Astrocyte of the cerebellum (primary cell): ENCODE measurements around the gene ZNF106.

Experiments
- DNase-seq: peaks from one replicate; pipeline ENCODE4 v3.0.0-alpha.2; 2011; ENCODE audit warnings: low read depth
- H3K4me3 ChIP-seq: 2 replicates; pipeline ENCODE4 v1.5.1; 2011; ENCODE audit warnings: mild to moderate bottlenecking, low read depth, low read length, moderate library complexity
- in situ Hi-C: cut with HindIII; loops from 2 replicates; pipeline ENCODE4 v1.10.0; 2017; ENCODE audit warnings: low sequenced_read_pairs
- TF ChIP-seq, protein P1 (sequence below): IDR thresholded peaks from 2 replicates; pipeline ENCODE4 v1.5.1; 2012; ENCODE audit warnings: low read length, low read depth, moderate library complexity, mild to moderate bottlenecking; ENCODE audit errors: missing control alignments

ZNF106 gene

GRCh38 chr15:42508263-42508690, 17.3 kb upstream of the ZNF106 start:
- no peak for DNase-seq
- TF ChIP-seq, protein P1, sequence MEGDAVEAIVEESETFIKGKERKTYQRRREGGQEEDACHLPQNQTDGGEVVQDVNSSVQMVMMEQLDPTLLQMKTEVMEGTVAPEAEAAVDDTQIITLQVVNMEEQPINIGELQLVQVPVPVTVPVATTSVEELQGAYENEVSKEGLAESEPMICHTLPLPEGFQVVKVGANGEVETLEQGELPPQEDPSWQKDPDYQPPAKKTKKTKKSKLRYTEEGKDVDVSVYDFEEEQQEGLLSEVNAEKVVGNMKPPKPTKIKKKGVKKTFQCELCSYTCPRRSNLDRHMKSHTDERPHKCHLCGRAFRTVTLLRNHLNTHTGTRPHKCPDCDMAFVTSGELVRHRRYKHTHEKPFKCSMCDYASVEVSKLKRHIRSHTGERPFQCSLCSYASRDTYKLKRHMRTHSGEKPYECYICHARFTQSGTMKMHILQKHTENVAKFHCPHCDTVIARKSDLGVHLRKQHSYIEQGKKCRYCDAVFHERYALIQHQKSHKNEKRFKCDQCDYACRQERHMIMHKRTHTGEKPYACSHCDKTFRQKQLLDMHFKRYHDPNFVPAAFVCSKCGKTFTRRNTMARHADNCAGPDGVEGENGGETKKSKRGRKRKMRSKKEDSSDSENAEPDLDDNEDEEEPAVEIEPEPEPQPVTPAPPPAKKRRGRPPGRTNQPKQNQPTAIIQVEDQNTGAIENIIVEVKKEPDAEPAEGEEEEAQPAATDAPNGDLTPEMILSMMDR, result no peak
- H3K4me3 ChIP-seq, result no peak overlapping the region
- in situ Hi-C loops, result no loop called here

- no peak for DNase-seq
- in situ Hi-C loops, result no loop called here
- TF ChIP-seq, protein P1, result no peak
- no peak overlapping the region for H3K4me3 ChIP-seq
Observed at GRCh38 chr15:42507514-42507913, 16.6 kb upstream of the ZNF106 start.

GRCh38 chr15:42504631-42505030, 13.7 kb upstream of the ZNF106 start:
- no peak overlapping the region for H3K4me3 ChIP-seq
- in situ Hi-C loops, result no loop called here
- TF ChIP-seq, protein P1, result no peak
- no peak for DNase-seq

GRCh38 chr15:42503825-42504224, 12.9 kb upstream of the ZNF106 start:
- in situ Hi-C loops, result no loop called here
- no peak overlapping the region for H3K4me3 ChIP-seq
- TF ChIP-seq, protein P1, result no peak
- DNase-seq, result no peak

- H3K4me3 ChIP-seq, result no peak overlapping the region
- DNase-seq, result no peak
- TF ChIP-seq, protein P1, result no peak
- in situ Hi-C loops, result no loop called here
Observed at GRCh38 chr15:42502477-42502876, 11.5 kb upstream of the ZNF106 start.

GRCh38 chr15:42499858-42500609, 9.1 kb upstream of the ZNF106 start:
- no peak overlapping the region for H3K4me3 ChIP-seq
- DNase-seq, result no peak
- TF ChIP-seq, protein P1, result no peak
- in situ Hi-C loops, result no loop called here
